Measurements from ENCODE around the gene RTTN. TPM values are rescaled to one million over a fixed set of nuclear protein-coding genes. Genes with fewer than 3 reads are reported as not detected.

Gene RTTN
- total and polyA plus RNA-seq, 2 of the 13 experiments (the other 11 are each of a cell fraction or from before 2014, with no cell fraction given): 5.4 to 18.7 TPM

GRCh38 chr18:70059684-70060083 is 145.8 kb downstream of the RTTN start (continued):
- TF ChIP-seq CC2D1A (CRISPR knock-in tag; IDR thresholded peaks at IDR 0.05): no peak
- no peak for TF ChIP-seq ARID3A (IDR thresholded peaks at IDR 0.05; ENCODE audit: low read depth, low read length)
- TF ChIP-seq ZNF724P (CRISPR knock-in tag; IDR thresholded peaks at IDR 0.05; ENCODE audit: borderline replicate concordance): no peak
- no peak for TF ChIP-seq NPAS2 (CRISPR knock-in tag; IDR thresholded peaks at IDR 0.05; ENCODE audit: borderline replicate concordance)

- Histone ChIP-seq H4K20me1 (ENCODE audit: insufficient read depth, low read length) (no peaks in the 10 kb centered on the region), H3K27me3 (ENCODE audit: control insufficient read depth in 1 of 2, insufficient read depth in 2 of 2, low read length in 2 of 2) (no peaks in the 10 kb centered on the region; a peak in 1 of 5 replicates), H3K27ac (ENCODE audit: extremely low read length, insufficient read depth, low read length) (no peak overlapping the region), H3K4me1 (ENCODE audit: insufficient read depth, low read length) (no peaks in the 10 kb centered on the region), H3K9me3 (ENCODE audit: low read length) (no peaks in the 10 kb centered on the region), H3K36me3 (replicated peaks in 1 of 2; ENCODE audit: control insufficient read depth in 1 of 2, insufficient read depth in 2 of 2, low read length in 2 of 2) (peaks cover 0 to 8% of the 10 kb centered on the region in 2 experiments; a peak in 3 of 5 replicates), H3K4me3 (replicated peaks in 1 of 3; ENCODE audit: insufficient read depth in 1 of 3, low read depth in 2 of 3, low read length in 3 of 3) (no peak overlapping the region), H2AFZ (ENCODE audit: low read length) (no peak overlapping the region), H3K4me2 (ENCODE audit: low read depth, low read length) (no peak overlapping the region), H3K79me2 (ENCODE audit: insufficient read depth, low read length) (no peaks in the 10 kb centered on the region), H3K9ac (ENCODE audit: insufficient read depth, low read depth, low read length) (no peak overlapping the region)
- in situ Hi-C loops (cut with HindIII; ENCODE audit: extremely low pct_ligation_motif_present, low pct_unique_long_range_greater_than_20kb): no loop called here
- intact Hi-C loops (cut with micrococcal nuclease; ENCODE audit: unreplicated experiment): no loop called here
- DNase-seq (ENCODE audit: low spot score) (no peak), FAIRE-seq (no peak), ATAC-seq (no peak)
- no TSS peak for BruUV-seq (replicated peaks)
- ChIA-PET POLR2A (no interaction called here), CTCF (ENCODE audit: low intra/inter-chr PET ratio, low total read pairs) (no interaction called here)
- no peak for TF ChIP-seq SP1 (IDR thresholded peaks at IDR 0.05)
- TF ChIP-seq SP1 (CRISPR knock-in tag; IDR thresholded peaks at IDR 0.05): no peak
- no peak for TF ChIP-seq DBP (CRISPR knock-in tag; IDR thresholded peaks at IDR 0.05; ENCODE audit: not compliant biosample characterization)
- TF ChIP-seq TERF1 (CRISPR knock-in tag; IDR thresholded peaks at IDR 0.05): no peak
- no peak for TF ChIP-seq NCOA1 (CRISPR knock-in tag; IDR thresholded peaks at IDR 0.05)
- TF ChIP-seq ZNF749 (CRISPR knock-in tag; IDR thresholded peaks at IDR 0.05; ENCODE audit: borderline replicate concordance): no peak
- no peak for TF ChIP-seq THAP8 (CRISPR knock-in tag; IDR thresholded peaks at IDR 0.05; ENCODE audit: borderline replicate concordance)
- TF ChIP-seq FOXP4 (CRISPR knock-in tag; IDR thresholded peaks at IDR 0.05): no peak
- no peak for TF ChIP-seq GTF3A (CRISPR knock-in tag; conservative IDR thresholded peaks at IDR 0.05)
- TF ChIP-seq ZNF460 (CRISPR knock-in tag; IDR thresholded peaks at IDR 0.05; ENCODE audit: borderline replicate concordance): no peak
- TF ChIP-seq ZBTB42 (CRISPR knock-in tag; IDR thresholded peaks at IDR 0.05): no peak
- TF ChIP-seq ZNF451 (CRISPR knock-in tag; IDR thresholded peaks at IDR 0.05): no peak
- TF ChIP-seq ZNF367 (CRISPR knock-in tag; IDR thresholded peaks at IDR 0.05; ENCODE audit: borderline replicate concordance): no peak
- TF ChIP-seq ZNF253 (CRISPR knock-in tag; IDR thresholded peaks at IDR 0.05; ENCODE audit: borderline replicate concordance): no peak
- TF ChIP-seq ZSCAN9 (CRISPR knock-in tag; IDR thresholded peaks at IDR 0.05; ENCODE audit: borderline replicate concordance): no peak
These were observed 146.6 kb downstream of the RTTN start for GRCh38 chr18:70058916-70059315.
